Stimulated activated naive CD8-positive, alpha-beta T cell treated with anti-CD3 and anti-CD28 coated beads, Interleukin-15, amount 100 ng/mL, for 72 hours (primary cell): ENCODE measurements around the gene NUDT9.
"Not testable (repeated sequence)": the region's sequence is repeated elsewhere in the genome, so short reads cannot be mapped to it uniquely, and the experiment has no call there.

Source experiments
- ATAC-seq: fragments of 150-1000 bp; cut with Tn5 transposase; 2 replicates; pipeline ENCODE4 v1.10.0; 2021; ENCODE audit warnings: mild to moderate bottlenecking, moderate library complexity
- DNase-seq, 2 donors: peaks; one replicate each; pipeline ENCODE4 v3.0.0; 2021 to 2022
- H3K27ac Mint-ChIP-seq, 2 donors: one replicate each; pipeline ENCODE4 v1.8.0; 2022; ENCODE audit warnings: mild to moderate bottlenecking in 2 of 2, mixed read lengths in 2 of 2, moderate library complexity in 2 of 2
- H3K27me3 Mint-ChIP-seq: one replicate; pipeline ENCODE4 v1.8.0; 2022; ENCODE audit warnings: mixed read lengths
- H3K4me1 Mint-ChIP-seq: one replicate; pipeline ENCODE4 v1.8.0; 2022; ENCODE audit warnings: mild to moderate bottlenecking, mixed read lengths
- H3K4me3 Mint-ChIP-seq, 2 donors: one replicate each; pipeline ENCODE4 v1.8.0; 2022; ENCODE audit warnings: mild to moderate bottlenecking in 2 of 2, mixed read lengths in 2 of 2, moderate library complexity in 1 of 2
- H3K9me3 Mint-ChIP-seq, 2 donors: one replicate each; pipeline ENCODE4 v1.8.0; 2022; ENCODE audit warnings: mixed read lengths in 2 of 2

NUDT9 gene

GRCh38 chr4:87399148-87399547 lies 23.2 kb upstream of the NUDT9 start:
- Mint-ChIP-seq H3K4me1 (peaks cover 12% of the 10 kb centered on the region), H3K9me3 (no peaks in the 10 kb centered on the region), H3K27ac (no peak overlapping the region), H3K4me3 (no peak overlapping the region), H3K27me3 (no peaks in the 10 kb centered on the region)
- ATAC-seq (no peak), DNase-seq (no peak)

GRCh38 chr4:87399954-87400353 lies 22.4 kb upstream of the NUDT9 start:
- Mint-ChIP-seq H3K4me3 (no peak overlapping the region), H3K27ac (no peak overlapping the region), H3K27me3 (no peaks in the 10 kb centered on the region), H3K4me1 (peaks cover 11% of the 10 kb centered on the region), H3K9me3 (no peaks in the 10 kb centered on the region)
- ATAC-seq (peak; percentile 23), DNase-seq (no peak)

- H3K9me3 Mint-ChIP-seq, DNase-seq, ATAC-seq, H3K4me3 Mint-ChIP-seq, H3K4me1 Mint-ChIP-seq, H3K27me3 Mint-ChIP-seq, H3K27ac Mint-ChIP-seq: not testable (repeated sequence)
Measured at GRCh38 chr4:87403732-87404131, 18.6 kb upstream of the NUDT9 start.

- H3K27ac Mint-ChIP-seq: no peak overlapping the region
- ATAC-seq: no peak
- no peak for DNase-seq
- peaks cover 0 to 6% of the 10 kb centered on the region in 2 donors for H3K9me3 Mint-ChIP-seq
- peaks cover 9% of the 10 kb centered on the region for H3K4me1 Mint-ChIP-seq
- no peaks in the 10 kb centered on the region for H3K27me3 Mint-ChIP-seq
- H3K4me3 Mint-ChIP-seq: no peak overlapping the region
Measured at GRCh38 chr4:87405211-87405820, 17.1 kb upstream of the NUDT9 start.

GRCh38 chr4:87406462-87406861 lies 15.9 kb upstream of the NUDT9 start:
- ATAC-seq (peak; percentile 56), DNase-seq (no peak)
- peaks cover 0 to 6% of the 10 kb centered on the region in 2 donors for H3K9me3 Mint-ChIP-seq
- peak overlapping the region; percentile 55 to 86 for H3K27ac Mint-ChIP-seq
- H3K4me1 Mint-ChIP-seq: peaks cover 9% of the 10 kb centered on the region
- no peaks in the 10 kb centered on the region for H3K27me3 Mint-ChIP-seq
- peak overlapping the region; percentile 35 to 42 for H3K4me3 Mint-ChIP-seq

GRCh38 chr4:87406902-87407301 lies 15.5 kb upstream of the NUDT9 start:
- not testable (repeated sequence) for H3K4me1 Mint-ChIP-seq, H3K9me3 Mint-ChIP-seq, DNase-seq, H3K27me3 Mint-ChIP-seq, ATAC-seq
- Mint-ChIP-seq H3K27ac (peak overlapping the region in 1 of 2 donors; percentile 86), H3K4me3 (peak overlapping the region; percentile 35 to 42)

- Mint-ChIP-seq H3K4me1 (peaks cover 9% of the 10 kb centered on the region), H3K4me3 (no peak overlapping the region), H3K27me3 (no peaks in the 10 kb centered on the region), H3K9me3 (peaks cover 0 to 6% of the 10 kb centered on the region in 2 donors), H3K27ac (no peak overlapping the region)
- DNase-seq: no peak
- ATAC-seq: no peak
Measured at GRCh38 chr4:87409420-87409939, 12.9 kb upstream of the NUDT9 start.

- DNase-seq (no peak), ATAC-seq (no peak)
- Mint-ChIP-seq H3K27me3 (no peaks in the 10 kb centered on the region), H3K4me3 (no peak overlapping the region), H3K4me1 (peaks cover 9% of the 10 kb centered on the region), H3K27ac (no peak overlapping the region), H3K9me3 (peaks cover 0 to 6% of the 10 kb centered on the region in 2 donors)
Measured at GRCh38 chr4:87410157-87410556, 12.2 kb upstream of the NUDT9 start.

- Mint-ChIP-seq H3K9me3 (peaks cover 0 to 6% of the 10 kb centered on the region in 2 donors), H3K27me3 (no peaks in the 10 kb centered on the region), H3K27ac (no peak overlapping the region), H3K4me1 (peaks cover 9% of the 10 kb centered on the region), H3K4me3 (no peak overlapping the region)
- ATAC-seq (no peak), DNase-seq (no peak)
Measured at GRCh38 chr4:87410679-87411078, 11.7 kb upstream of the NUDT9 start.

GRCh38 chr4:87414816-87415215 lies 7.6 kb upstream of the NUDT9 start:
- no peak overlapping the region for H3K4me3 Mint-ChIP-seq
- H3K9me3 Mint-ChIP-seq: no peaks in the 10 kb centered on the region
- DNase-seq (no peak), ATAC-seq (no peak)
- no peaks in the 10 kb centered on the region for H3K27me3 Mint-ChIP-seq
- no peaks in the 10 kb centered on the region for H3K4me1 Mint-ChIP-seq
- no peak overlapping the region for H3K27ac Mint-ChIP-seq

GRCh38 chr4:87416965-87417364 lies 5.4 kb upstream of the NUDT9 start:
- H3K27ac Mint-ChIP-seq: no peak overlapping the region
- H3K4me1 Mint-ChIP-seq: peaks cover 9% of the 10 kb centered on the region
- H3K4me3 Mint-ChIP-seq: no peak overlapping the region
- H3K9me3 Mint-ChIP-seq: no peaks in the 10 kb centered on the region
- DNase-seq (no peak), ATAC-seq (no peak)
- H3K27me3 Mint-ChIP-seq: no peaks in the 10 kb centered on the region

GRCh38 chr4:87418410-87418809 lies 4.0 kb upstream of the NUDT9 start:
- ATAC-seq, DNase-seq, H3K27me3 Mint-ChIP-seq, H3K9me3 Mint-ChIP-seq, H3K4me3 Mint-ChIP-seq, H3K27ac Mint-ChIP-seq: not testable (repeated sequence)
- H3K4me1 Mint-ChIP-seq: peaks cover 10% of the 10 kb centered on the region

- no peaks in the 10 kb centered on the region for H3K27me3 Mint-ChIP-seq
- DNase-seq (no peak), ATAC-seq (no peak)
- H3K4me3 Mint-ChIP-seq: no peak overlapping the region
- H3K4me1 Mint-ChIP-seq: peaks cover 23% of the 10 kb centered on the region
- no peaks in the 10 kb centered on the region for H3K9me3 Mint-ChIP-seq
- H3K27ac Mint-ChIP-seq: no peak overlapping the region
Measured at GRCh38 chr4:87419578-87420249, 2.7 kb upstream of the NUDT9 start.

- Mint-ChIP-seq H3K4me3 (no peak overlapping the region), H3K27me3 (no peaks in the 10 kb centered on the region), H3K4me1 (peaks cover 26% of the 10 kb centered on the region), H3K9me3 (no peaks in the 10 kb centered on the region), H3K27ac (no peak overlapping the region)
- DNase-seq: no peak
- ATAC-seq: no peak
Measured at GRCh38 chr4:87420276-87420830, 2.0 kb upstream of the NUDT9 start.

- peak overlapping the region; percentile 4 to 83 for H3K27ac Mint-ChIP-seq
- H3K4me1 Mint-ChIP-seq: peaks cover 33% of the 10 kb centered on the region
- DNase-seq (no peak), ATAC-seq (no peak)
- H3K9me3 Mint-ChIP-seq: no peaks in the 10 kb centered on the region
- peak overlapping the region; percentile 94 to 95 for H3K4me3 Mint-ChIP-seq
- H3K27me3 Mint-ChIP-seq: no peaks in the 10 kb centered on the region
Measured at GRCh38 chr4:87423317-87424098, 1.1 kb downstream of the NUDT9 start.
